DMS 273 (cell line): ENCODE results near the gene F3.

Experiments used
- DNase-seq: peaks from one replicate; lab custom pipeline; 2025; ENCODE audit not compliant: unreplicated experiment; lab: John Stamatoyannopoulos, UW

Gene F3

DNA sequence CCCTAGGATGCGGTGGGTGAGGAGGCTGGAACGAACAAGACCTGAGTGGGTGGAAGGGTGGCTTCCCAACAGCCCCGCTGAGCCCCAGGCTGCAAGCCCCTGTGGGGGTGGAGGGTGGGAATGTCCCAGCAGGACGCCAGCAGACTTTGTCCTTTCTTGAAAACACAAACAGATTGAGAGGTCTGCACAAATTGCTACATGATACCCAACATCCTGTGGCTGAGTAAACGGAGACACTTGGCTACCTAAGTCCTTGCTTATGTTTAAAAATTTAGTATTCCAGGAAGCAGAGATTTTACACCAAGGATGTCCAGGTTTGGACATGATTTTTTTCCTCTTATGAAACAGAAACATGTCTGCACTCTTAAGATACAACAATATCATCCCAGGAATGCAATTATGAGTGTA, 11.8 kb upstream of the F3 start:
- DNase-seq = peak; percentile 68

DNA sequence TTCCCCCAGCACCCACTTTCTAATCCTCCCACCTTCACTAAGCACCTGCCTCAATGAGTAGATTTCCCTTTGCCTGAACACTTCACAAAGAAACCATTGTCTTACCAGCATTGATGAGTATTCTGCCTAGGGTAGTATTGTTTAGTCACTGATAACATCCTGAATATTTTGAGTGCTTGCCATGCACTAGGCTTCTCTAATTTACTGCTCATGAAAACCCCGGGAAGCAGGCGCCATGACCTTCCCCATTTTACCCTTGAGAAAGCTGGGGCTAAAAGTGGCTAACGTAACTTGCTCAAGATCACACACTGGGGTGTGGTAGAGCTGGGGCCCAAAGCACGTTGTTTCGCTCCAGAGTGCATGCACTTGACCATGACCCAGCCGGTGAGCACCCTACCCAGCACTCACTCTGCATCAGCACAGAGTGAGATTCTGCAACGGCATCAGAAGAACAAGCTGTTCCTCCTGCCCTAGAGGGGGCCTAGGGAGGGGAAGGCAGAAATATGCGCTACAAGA, 10.6 kb upstream of the F3 start:
- no peak for DNase-seq

DNA sequence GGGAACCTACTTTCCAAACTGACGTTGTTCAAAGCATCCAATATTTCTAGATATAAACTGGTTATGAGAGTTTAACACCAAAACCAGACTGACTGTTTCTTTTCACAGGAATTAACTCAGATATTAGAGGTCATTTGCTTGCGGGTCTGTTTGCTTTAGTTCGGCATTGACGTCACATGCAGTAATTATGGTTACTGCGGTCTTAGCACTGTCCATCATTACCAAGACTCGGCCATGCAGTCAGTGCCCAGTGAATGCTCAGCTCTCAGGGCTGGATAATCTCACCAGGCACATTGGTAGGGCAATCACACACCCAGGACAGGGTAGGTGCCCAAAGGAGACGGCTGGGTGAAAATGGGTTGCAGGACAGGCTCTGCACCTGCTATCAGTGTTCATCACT, 9.9 kb upstream of the F3 start:
- no peak for DNase-seq

DNA sequence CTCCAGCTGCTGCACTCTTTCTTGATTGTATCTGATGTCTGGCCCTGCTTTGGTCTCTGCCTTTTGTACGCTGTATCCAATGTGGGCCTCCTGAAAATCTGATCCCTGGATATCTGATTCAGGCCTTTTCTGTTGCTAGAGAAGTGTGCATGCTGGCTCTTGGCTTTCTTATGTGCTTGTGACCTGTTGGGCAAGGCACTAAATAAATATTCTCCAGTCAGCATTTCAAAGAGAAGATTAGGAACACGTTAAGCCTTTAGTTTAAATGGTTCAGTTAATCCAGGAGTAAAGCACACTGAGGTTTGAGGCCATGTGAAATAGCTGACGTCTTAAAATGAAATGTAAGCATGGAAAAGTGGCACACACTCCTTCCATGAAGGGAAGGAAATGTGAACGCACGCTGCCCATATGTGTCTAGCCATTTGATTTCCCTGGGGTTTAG, 9.3 kb upstream of the F3 start:
- no peak for DNase-seq

DNA sequence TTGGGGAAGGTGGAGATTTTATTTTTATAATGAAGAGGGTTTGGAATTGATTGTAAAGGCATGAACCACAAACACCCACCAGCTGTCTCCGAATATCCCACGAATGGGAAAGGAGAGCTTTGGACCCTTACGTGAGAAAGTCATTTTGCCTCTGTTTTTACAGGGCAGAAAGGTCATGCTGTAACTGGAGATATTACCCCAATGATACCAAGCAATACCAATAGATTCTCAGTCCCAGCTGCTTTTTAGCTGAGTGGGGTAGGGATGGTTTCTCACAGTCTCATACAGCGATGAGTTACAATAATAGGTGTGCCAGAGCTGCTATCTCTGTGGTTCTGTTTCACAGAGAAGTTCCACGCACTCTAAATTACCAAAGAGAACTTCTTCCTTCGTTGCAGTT, 8.8 kb upstream of the F3 start:
- DNase-seq = no peak

DNA sequence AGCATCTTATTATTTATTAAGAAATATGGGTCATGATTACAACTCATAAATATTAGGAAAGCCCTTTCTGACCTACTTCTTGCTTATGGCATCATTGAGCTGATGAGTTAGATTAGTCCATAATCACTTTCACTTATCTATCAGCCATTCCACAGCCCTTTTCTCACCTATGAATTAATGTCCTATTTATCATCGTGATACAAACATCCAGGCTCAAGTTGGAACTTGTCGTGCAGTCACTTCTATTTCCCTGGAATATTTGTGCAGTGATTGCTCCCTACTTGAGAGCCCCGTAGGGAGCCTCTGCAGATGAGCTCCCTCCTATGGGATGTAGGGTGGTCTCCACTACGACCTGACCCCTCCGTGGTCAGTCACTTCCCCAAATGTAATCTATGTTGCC, 8.1 kb upstream of the F3 start:
- no peak for DNase-seq

DNA sequence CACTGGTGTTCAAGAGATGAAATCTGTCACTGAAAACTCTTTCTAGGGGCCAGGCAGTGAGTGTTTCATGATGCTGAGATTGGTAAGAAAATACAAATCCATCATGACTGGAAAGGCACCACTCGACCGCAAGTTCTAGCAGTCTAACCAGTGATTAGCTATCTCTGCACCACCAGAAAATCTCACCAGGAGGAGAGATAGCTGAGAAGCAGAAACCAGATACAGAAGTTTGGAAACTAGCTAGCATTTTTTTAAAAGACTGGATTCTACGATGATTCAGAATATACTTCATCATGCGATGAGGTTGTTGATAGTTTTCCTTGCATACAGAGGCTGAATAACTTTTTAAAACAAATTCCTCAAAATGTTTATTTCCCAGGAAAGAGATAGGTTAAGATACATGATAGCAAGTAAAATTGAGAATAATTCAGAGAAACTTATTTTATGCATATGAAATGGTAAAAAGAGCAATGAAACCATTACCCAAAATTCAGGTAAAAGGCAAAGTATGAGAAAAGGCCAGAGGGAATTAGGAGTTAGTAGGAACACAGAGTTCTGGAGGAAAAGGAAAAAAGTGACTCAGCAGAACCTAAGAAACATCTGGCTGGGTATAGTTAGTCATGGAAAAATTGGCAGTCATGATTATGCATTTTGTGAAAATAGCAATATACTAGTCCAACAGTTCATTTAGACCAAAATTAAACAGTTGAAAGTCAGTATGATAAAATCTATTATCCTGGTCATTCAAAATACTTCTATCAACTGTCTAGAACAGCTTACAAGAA, 3.3 kb upstream of the F3 start:
- peak; percentile 33 for DNase-seq

DNA sequence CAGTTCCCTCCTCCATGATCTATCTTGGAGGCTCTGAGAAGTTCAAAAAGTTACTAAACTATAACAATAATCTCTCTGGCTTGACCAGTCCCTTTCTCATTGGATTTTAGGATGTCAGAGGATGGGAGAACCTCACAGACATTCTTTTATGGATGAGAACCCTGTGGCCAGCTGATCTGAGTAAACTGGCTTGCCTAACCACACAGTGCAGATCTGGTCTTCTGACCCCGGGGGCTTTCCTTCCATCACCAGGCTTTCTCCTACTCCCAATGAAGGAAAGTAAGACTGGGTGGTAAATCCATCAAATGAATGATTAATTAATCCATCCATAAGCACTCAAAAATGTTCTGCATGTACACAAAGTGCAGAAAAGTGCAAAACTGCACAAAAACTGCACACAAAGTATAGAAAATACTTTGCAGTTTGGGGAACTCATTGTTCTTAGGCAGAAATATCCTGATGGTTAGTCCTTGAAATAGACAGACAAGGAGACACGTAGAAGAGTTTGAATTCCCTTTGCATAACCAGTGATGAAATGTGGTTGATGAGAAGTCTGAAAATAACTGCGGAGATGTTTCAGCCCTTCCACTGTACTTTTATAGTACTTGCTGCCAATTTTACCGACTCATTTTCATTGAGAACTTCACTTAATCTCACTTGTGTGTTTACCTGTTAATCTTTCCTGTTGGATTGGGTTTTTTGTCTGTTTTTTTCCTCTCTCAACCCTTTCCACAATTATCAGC, 2.5 kb upstream of the F3 start:
- DNase-seq = no peak

DNA sequence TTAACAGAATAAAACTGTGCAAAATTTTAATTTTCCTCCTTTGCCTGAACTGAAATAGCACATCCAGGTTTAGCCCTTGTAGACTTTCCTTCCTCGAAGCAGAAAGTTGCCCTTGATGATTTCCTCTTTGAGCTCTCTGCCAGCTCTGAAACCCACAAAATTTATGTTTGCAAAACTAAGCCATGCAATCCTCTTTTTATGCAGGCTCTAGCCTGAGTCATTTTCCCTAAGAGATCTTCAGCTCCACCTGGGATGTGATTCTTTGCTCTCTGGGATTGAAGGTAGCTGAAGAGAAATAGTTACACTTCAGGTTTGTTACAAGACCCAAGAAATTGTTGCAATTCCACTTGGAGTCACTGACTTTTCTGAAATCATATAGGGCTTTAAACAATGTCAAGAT, 1.4 kb upstream of the F3 start:
- no peak for DNase-seq

DNA sequence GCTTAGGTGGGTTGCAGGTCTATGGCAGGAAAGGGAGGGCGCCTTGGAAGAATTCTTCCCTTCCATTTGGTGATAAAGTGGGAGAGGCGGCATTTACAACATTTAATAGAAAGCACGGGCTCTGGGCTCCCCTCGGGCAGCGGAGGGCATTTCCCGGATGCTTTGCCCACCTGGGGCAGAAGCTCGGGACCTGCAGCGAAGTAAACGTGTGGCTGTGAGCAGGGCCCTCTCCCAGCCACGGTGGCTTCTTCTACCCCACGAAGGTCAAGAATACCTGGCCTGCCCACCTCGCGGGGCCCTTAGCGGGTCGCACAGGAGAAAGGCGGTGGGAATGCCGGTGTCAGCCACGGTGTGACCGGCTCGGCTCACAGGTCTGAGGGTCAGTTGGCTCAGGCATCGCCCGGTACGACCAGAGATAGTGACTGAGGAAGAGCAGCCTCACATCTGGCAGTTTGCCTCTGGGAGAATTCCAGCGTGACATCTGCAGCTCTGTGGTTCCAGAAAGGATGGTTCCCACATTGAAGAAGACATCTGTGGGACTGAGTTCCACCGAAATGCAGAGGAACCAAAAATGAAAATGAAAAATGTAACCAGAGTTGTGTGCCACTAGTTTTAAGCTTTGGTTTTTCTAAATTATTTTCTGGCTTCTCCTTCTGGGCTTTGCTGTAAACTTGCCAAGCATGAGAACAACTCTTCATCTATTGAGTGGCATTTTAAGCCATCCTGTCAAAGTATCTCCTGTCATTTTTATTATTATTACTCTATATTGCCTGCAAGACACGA, 720 bp upstream of the F3 start:
- peak; percentile 47 for DNase-seq

DNA sequence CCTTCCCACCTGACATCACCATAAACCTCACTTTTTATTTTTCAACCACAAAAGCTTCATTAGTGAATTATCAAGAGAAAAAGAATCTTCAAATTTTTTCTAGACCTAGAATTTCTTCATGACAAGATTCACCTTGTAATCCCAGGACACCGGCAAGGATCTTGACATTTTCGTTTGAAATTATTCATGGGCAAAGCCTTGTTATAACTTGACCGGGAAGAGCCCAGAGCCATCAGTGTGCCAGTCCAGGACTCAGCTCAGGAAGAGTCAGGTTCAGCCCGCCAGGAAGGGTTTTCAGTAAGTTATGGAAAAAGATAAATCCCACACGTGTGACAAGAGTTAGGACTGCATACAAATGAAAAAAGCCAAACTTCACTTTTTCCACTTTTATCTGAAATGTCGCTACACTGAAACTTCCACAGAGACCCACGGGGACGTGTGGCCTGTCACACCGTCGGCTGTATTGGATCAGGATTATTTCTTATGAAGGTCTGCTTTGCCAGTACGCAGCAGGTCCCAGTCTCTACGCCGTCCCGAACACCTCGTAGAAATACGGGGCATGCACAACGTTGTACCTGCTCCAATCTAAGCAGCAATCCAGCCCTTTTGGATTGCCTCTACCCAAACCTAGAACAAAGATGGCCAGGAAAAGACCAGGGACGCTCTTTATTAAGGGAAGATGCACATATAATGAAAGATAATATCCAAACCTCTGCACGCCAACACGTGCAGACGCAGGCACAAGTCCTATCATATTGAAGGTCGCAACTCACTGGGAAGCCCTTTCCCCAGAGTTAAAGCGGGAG, 916 bp downstream of the F3 start:
- no peak for DNase-seq

DNA sequence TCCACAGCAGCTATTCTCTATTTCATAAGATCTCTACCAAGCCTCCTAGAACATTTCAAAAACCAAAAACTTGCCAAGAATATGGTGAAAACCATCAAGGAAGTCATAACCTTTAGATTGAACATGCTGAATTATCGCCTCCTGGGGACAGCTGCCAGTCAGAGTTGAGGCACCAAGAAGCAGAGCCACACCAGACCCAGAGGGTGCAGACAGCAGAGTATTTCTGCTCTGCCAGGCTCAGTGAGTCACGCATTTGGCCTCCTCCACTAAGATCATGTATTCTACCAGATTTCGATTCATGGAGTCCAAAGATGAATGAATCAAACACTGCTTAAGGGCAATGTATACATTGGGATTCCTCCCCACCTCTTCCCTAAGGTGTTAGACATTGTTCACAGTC, 2.1 kb downstream of the F3 start:
- no peak for DNase-seq

DNA sequence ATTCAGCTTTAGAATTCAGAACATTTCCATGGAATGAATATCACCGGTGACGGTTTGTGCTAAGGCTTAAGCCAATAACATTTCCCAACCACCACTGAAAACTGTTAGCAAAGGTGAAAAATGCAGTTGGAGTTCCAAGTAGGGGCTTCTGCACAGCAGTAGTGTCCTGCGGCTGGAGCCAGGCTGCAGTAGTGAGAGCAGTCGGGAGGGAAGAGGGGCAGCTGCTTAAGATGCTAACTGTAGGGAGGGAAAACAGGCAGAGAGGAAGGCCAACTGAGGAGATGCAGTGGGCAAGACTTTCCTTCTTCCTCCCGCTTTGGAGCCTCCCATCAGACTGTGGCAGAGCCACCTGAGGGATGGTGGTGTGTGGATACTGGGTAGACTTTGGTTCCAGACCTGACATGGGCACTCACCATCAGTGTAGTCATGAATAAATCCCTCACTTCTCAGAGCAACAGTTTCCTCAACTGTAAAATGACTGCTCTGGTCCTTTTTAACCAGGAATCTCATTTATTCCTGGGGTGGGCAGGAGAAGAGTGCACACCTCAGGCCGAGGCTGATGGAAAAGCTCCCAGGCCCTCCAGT, 3.2 kb downstream of the F3 start:
- DNase-seq = no peak

DNA sequence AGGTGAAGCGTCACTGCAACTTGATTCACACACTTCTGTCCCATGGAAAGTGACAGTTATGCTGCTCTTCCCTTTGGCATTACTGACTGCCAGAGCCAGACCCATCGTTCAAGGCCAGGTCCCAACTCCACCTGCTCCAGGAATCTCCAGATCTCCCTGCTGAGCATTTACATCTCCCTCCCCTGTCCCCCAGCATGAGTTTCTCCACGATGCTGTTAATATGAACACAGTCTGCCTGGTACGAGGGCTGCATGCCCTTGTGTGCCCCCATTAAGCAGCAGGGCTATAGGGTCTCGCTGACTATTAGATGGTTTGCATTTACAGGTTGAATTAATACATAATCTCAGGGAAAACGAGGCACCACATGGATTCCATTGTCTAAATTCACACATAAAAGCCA, 4.3 kb downstream of the F3 start:
- DNase-seq = no peak

DNA sequence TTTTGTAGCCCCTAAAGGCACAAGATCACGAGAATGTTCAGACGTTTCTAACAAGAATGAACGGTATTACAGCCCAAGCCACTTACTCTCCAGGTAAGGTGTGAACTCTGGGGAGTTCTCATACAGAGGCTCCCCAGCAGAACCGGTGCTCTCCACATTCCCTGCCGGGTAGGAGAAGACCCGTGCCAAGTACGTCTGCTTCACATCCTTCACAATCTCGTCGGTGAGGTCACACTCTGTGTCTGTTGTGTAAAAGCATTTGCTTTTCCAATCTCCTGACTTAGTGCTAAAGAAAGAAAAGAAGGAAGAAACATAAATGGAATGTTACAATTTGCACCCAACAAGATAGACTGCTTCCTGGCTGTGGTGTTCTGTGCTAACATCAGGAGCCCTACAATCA, 5.7 kb downstream of the F3 start:
- DNase-seq = no peak

DNA sequence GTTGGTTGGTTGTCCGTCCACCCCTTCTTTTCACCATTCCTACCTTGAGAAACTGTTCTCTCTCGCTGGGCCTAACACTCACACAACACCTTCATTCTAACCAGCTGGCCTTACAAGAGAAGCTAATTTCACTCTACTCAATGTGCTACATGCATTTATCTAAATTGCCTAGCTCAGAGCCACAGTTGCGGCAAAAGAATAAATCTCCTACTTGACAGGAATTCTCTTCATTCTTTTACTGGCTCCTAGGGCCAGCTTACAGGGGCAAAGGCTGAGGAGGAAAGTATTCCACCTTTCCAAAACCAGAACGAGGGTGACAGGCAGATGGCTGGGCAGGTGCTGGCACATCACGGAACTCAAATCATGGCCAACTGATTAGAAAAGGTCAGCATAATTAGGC, 6.5 kb downstream of the F3 start:
- DNase-seq = no peak

DNA sequence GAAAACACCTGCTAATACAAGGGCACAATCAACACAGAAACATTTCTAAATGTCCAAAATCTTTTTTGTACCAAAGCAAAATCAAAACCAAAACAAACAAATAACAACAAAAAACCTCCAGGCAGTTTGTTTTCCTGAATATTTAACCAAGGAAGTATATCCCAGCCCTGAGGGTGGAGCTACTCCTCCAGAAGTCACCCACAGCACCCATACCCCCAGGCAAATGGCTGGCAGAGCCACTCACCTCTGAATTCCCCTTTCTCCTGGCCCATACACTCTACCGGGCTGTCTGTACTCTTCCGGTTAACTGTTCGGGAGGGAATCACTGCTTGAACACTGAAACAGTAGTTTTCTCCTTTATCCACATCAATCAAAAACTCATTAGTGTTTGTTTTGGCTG, 9.5 kb downstream of the F3 start:
- DNase-seq = peak; percentile 29

DNA sequence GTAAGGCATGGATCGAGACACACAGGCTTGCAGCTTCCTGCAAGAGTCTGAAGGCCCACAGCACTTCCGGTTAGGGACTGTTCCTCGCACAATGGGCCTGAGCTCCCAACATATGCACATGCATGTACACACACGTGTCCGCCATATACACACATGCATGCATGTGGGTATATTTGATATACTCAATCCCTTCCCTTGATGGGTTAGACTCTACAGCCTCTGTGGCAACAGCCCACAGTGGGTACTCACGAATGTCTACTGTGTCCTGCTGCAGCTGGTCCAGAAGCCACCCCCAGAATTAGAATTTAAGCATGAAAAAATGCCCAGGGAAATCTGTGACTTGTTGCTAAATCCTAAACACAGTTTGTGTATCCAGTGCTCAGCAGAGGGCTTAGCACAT, 9.9 kb downstream of the F3 start:
- DNase-seq = no peak

DNA sequence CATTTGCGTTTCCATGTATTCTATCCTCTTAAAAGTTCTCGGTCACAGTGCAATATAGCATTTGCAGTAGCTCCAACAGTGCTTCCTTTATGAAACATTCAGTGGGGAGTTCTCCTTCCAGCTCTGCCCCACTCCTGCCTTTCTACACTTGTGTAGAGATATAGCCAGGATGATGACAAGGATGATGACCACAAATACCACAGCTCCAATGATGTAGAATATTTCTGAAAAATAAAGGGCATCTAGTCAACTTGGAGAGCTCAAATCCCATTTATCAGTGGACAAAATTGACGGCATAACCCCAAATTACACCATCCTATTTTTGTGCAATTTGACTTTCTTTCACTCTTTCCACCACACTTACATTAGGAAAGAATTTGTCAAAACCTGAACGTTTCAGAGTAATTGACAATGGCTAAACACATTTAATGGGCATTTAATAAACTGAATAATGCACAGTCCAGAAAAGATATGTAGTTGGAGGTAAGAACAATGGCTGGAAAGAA, 11.1 kb downstream of the F3 start:
- DNase-seq = no peak

DNA sequence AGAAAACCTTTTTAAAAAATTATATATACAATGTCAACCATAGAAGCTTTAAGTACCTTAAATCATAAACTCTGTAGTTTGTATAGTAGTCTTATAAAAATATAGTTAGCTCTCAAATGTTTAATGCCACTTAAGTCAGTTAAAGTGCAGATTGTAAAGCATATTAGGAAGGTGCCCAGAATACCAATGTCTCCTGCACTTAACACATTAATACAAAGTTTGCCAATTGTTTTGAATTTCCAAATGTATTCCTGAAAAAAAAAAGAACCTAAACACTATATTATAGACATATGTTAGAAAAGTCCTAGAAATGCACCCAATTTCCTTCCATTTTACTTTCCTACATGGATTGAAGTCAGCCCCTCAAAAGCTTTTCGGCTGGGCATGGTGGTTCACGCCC, 12.1 kb downstream of the F3 start:
- no peak for DNase-seq
